HPDE6-E6E7 (cell line): Measurements from ENCODE around the gene LRRC1.

Source experiments
- DNase-seq: peaks from one replicate; pipeline ENCODE4 v3.0.0; 2011; ENCODE audit warnings: missing footprints; ENCODE audit errors: extremely low spot score

The LRRC1 gene

GRCh38 chr6:53888931-53889330 lies 94.1 kb downstream of the LRRC1 start:
- DNase-seq = no peak

GRCh38 chr6:53889365-53889764 lies 94.6 kb downstream of the LRRC1 start:
- DNase-seq = no peak

DNA sequence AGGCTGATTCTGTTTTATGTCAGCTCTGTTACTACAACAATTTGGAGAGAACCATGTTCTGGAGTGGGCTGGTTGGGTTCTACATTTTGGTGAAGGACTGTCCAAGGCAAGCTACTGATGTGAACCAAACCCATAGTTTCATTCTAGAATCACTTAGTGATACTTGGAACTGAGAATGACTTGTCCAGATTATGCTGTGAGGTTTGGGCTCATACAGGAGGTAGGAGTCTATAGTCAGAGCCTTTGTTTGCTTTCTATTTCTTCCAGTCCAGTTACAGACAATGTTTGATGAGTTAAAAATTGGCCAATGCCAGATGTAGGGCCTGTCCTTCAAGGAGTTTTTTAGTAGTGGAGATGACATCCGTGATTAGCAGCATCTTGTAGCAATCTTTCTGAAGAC lies 97.9 kb downstream of the LRRC1 start:
- DNase-seq = no peak

- DNase-seq = peak; percentile 5
These were observed 99.3 kb downstream of the LRRC1 start for GRCh38 chr6:53894091-53894490.

- no peak for DNase-seq
These were observed 101.4 kb downstream of the LRRC1 start for GRCh38 chr6:53896196-53896595.

DNA sequence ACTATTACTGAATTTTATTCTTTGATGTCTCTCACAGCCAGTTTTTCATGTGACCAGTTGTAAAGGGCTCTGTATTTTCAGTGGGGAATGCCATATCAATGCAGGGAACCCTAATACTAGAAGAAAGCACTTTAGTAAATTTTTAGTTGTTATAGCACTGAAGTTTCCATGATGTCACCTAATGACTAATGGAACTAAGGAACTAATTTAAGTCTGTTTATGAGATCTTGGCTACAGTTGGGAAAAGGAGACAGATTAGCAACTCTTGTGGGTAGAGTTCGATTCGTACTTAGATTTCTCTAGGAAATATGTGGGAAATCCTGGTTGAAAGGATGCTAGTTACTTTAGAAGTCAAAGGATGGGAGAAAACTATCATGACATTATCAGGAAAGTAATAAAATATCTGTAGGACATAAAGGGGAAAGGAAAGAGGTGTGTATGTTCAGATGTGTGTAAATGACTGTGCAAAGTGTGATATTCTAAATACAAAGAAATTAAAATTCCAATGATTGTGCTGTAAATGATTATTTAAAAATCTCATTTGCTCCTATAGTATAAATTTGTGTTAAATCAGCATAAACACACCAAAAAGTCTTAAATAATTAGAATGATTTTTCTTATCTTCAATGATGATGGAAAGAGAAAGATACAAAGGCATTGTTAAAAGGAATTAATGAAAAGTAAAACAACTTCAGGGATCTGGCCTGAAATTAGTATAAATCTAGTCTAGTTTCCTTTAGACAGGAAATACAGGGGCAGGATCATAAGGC lies 103.4 kb downstream of the LRRC1 start:
- DNase-seq = no peak

GRCh38 chr6:53899512-53899911 lies 104.7 kb downstream of the LRRC1 start:
- DNase-seq = no peak

- no peak for DNase-seq
These were observed 108.6 kb downstream of the LRRC1 start for GRCh38 chr6:53903357-53903756.

DNA sequence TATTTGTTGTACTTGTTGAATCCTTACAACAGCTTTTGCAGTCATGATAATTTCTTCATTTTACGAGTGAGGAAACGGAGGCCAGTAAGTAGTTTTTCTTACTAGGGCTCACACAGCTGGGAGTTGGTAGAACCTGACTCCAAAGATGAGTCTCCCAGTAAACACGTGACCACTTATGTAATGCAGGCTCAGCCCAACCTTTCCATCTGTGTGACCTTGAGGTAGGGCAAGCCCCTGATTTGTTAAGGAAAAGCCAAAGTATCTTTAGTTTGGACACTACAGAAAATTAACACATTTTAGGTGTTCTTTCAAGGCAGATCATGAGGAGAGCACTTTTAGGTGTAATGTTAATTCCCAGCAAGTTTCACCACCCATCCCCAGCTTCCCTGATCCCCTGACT lies 111.3 kb downstream of the LRRC1 start:
- no peak for DNase-seq

DNA sequence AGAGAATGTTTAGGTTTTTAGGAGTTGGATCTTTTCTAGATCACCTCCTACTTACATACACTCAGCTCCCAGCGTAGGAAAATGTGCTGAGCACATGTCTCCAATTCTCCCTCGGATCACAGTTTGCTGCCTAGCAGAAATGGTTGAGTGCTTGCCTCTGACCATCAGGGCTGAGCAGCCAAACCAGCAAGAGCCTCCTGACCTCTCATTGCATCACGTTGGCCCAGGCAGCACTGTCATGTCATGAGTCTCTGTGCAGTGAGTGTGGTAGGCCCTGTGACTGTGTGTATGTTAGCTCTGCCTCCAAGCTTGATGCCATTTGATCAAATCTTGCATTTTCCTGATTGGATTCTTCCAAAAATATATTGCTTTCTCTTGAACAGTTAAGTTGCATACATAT lies 112.0 kb downstream of the LRRC1 start:
- DNase-seq = no peak

GRCh38 chr6:53910834-53911233 lies 116.0 kb downstream of the LRRC1 start:
- DNase-seq = no peak

DNA sequence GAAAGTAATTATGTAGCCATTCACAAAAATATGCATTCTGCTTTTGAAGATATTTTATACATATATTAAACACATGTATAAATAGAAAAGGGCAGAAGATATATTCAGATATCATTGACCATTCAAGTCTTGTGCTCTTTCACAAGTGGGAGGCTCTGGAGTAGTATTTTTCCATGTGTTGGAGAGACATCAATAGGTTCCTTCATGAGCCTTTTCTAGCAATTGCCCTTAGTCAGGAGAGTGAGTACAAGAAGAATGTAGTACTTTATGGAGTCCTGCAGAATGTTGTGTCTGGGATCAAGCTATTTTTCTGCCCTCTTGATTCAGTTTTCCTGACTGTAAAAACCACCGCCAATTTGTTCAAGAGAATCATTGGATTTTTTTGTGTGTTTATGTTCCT lies 117.9 kb downstream of the LRRC1 start:
- no peak for DNase-seq

DNA sequence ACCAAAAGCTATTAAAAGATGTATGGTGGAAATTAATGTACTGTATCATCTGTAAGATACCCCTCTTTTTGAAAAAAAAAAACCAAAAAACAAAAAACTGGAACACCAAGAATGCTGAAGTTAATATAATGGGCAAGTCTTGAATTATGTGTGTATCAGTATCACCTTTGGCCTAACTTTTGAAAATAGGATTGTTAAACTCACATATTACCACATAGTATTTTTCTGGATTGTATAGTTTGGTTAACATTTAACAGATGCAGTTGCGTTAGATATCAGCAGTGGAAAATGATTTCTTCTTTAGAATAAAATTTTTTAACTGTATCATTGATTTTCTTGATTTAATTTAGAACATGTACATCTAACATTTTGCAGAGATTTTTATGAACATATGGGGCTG lies 118.5 kb downstream of the LRRC1 start:
- DNase-seq = no peak

DNA sequence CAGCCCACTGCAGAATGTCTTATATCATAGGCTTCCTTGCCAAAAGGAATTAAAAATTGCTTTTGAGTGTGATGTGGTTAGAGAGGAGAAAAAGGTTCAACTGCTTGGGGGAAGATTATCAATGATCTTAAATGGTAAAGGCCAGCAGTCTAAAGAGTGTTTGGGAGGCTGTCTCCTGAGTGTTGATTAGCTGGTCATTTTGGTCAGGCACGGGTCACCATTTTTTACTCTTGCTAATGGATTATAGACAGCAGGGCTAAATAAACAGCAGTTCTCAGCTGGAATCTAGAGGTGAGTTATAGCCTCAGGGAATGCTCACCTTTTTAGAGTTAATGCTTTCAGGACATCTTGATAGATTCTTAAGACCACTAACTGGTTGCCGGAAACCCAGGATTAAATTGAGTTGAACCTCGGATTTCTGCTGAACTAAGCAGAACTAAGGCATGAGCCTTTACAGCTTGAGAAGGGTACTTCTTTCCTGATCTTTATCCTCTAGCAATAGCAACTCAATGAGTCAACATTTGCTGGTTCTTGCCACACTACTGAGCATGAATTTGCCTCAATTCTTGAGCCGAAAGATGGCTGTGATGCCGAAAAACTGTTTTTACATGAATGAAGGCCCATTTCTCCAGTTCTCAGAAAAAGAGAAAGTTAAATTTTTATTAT lies 120.4 kb downstream of the LRRC1 start:
- no peak for DNase-seq

- no peak for DNase-seq
These were observed 122.1 kb downstream of the LRRC1 start for GRCh38 chr6:53916804-53917463.

DNA sequence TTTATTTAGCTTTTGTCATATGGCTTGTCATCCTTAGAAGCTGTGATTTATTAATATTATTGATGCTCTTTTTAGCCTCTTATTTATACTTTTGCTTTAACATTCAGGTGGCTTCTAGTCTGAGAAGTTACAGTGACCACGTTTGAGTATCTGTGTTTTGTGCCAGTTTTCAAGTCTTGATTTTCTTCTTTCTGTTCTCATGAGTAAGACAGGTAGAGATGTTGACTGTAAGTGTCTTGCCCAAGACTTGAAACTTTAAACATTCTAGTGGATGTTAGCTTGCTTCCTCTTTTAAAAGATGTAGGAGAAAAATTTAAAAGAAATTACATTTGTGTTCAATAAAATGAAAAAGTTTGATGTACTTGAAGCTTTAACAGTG lies 122.6 kb downstream of the LRRC1 start:
- no peak for DNase-seq

DNA sequence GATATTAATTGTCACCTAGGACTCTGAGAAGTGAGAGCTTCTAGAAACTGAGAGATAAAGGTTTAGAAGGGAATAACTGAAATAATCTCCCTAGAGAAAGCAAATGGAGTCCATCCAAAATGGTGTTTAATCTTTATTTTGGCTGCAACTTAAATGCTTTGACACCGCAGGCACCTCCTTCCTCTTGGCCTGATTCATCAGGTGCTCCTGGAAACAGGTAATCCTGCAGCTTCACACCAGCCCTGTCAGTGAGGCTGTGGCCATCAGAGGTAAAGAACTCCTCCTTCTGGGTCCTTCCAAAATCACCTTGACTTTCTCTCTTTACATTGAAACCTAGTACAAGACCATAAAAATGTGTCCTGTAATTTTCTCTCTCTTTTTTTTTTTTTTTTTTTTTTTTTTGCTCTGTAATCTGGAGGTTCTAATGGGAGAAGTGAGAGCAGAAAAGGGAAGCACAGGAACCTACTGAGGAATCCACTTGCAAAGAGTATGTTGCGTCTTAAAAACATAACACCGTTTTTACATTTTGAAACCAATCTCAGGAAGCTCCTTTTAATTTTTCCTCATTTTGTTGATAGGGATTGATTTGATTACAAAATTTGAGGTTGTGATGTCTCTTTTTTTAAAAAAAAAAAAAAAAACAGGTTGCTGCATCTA lies 124.2 kb downstream of the LRRC1 start:
- DNase-seq = no peak

DNA sequence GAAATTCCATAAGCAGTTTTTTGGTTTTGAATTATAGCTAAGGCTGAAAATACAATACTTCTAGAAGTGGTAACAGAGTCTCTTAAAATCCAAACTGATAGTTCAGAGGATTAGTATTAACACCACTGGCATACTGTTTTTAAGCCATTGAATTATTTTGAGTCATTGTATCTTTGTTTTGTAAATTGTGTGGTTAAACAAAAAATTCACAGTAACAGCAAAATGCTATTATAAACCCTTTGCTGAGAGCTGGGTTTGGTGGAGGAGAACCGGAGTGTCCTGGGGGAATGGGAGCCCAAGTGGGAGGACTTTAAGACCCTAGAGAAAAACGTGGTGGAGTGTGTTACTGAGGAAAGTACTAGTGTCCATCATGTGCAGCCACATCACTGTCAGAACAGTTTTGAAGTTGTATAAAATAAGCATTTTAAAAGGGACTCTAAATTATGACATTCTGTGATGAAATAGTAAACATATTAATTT lies 125.1 kb downstream of the LRRC1 start:
- DNase-seq = no peak

DNA sequence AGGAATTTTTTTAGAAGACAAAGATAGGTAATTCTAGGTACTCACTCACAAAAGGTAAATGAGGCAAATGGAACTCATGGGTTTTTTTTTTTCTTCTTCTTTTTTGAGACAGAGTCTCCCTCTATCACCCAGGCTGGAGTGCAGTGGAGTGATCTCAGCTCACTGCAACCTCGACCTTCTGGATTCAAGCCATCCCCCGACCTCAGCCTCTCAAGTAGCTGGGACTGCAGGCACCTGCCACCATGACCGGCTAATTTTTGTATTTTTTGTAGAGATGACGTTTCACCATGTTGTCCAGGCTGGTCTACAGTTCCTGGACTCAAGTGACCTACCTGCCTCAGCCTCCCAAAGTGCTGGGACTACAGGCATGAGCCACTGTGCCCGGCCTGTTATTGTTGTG lies 126.1 kb downstream of the LRRC1 start:
- no peak for DNase-seq

- DNase-seq = no peak
These were observed 126.8 kb downstream of the LRRC1 start for GRCh38 chr6:53921639-53922038.

GRCh38 chr6:53922539-53922981 lies 127.8 kb downstream of the LRRC1 start:
- no peak for DNase-seq

GRCh38 chr6:53924277-53924676 lies 129.5 kb downstream of the LRRC1 start:
- DNase-seq = no peak
